Kidney (tissue), 14 donors: ENCODE results near the gene FRAT2. TPM values are rescaled to one million over a fixed set of nuclear protein-coding genes. Genes with fewer than 3 reads are reported as not detected.

Experiments used
- DNase-seq, 5 donors: peaks; one replicate each; pipeline ENCODE4 v3.0.0-alpha.2; 2013 to 2020
- FAIRE-seq: peaks from 2 replicates; lab custom pipeline; 2012; peaks lifted over from hg19 to GRCh38; lab: Jason Lieb, UNC
- H3K27ac ChIP-seq, 2 donors: one replicate each; pipeline ENCODE4 v1.7.0; 2013; ENCODE audit warnings: low read depth in 2 of 2, low read length in 2 of 2, inconsistent platforms in 1 of 2
- H3K27me3 ChIP-seq: one replicate; pipeline ENCODE4 v1.7.1; 2013; ENCODE audit warnings: low read length, inconsistent platforms; ENCODE audit not compliant: control insufficient read depth, insufficient read depth
- H3K36me3 ChIP-seq, 3 donors: one replicate each; pipeline versions ENCODE4 v1.7.0 to v1.7.1; 2013; ENCODE audit warnings: low read length in 3 of 3, control low read depth in 1 of 3, inconsistent platforms in 1 of 3; ENCODE audit not compliant: insufficient read depth in 3 of 3, control insufficient read depth in 2 of 3
- H3K4me1 ChIP-seq, 3 donors: one replicate each; pipeline versions ENCODE4 v1.7.0 to v1.7.1; 2013; ENCODE audit warnings: low read length in 3 of 3, inconsistent platforms in 1 of 3, low read depth in 1 of 3; ENCODE audit not compliant: control insufficient read depth in 2 of 3, insufficient read depth in 2 of 3
- H3K4me3 ChIP-seq, 3 donors: one replicate each; pipeline versions ENCODE4 v1.7.0 to v1.8.1; 2013; ENCODE audit warnings: low read length in 3 of 3, control low read depth in 1 of 3, inconsistent platforms in 1 of 3
- H3K9ac ChIP-seq, 3 donors: one replicate each; pipeline versions ENCODE4 v1.7.0 to v1.7.1; 2013; ENCODE audit warnings: low read length in 3 of 3, control low read depth in 1 of 3, inconsistent platforms in 1 of 3
- H3K9me3 ChIP-seq, 3 donors: one replicate each; pipeline versions ENCODE4 v1.7.0 to v1.7.1; 2013; ENCODE audit warnings: low read length in 3 of 3, control low read depth in 1 of 3, inconsistent platforms in 1 of 3; ENCODE audit not compliant: control insufficient read depth in 2 of 3, insufficient read depth in 1 of 3
- intact Hi-C: fragments of 100-400 bp; cut with DNase I; formaldehyde crosslinking; loops from one replicate; pipeline ENCODE4 v1.11.1; 2022
- polyA plus RNA-seq: library from polyadenylated mRNA; stranded (reverse); fragments of 350-450 nt; fragmentation: Illumina TruSeq; extraction: RNeasy Lipid Tissue Mini Kit (QIAGEN cat#74804); gene quantifications from one replicate; pipeline ENCODE4 v1.2.3, GENCODE V29; 2014; ENCODE audit warnings: low read depth, low replicate concordance; ENCODE audit not compliant: insufficient read depth
- total RNA-seq: library from RNA; stranded (reverse); fragmentation: NEBNext Ultra II Directional; extraction: Animal tissue kit (Norgen Biotek cat#: 25700); gene quantifications from one replicate; pipeline ENCODE4 v1.2.1, GENCODE V29; 2021
- TF ChIP-seq, protein P1 (sequence below): IDR thresholded peaks from 3 replicates; pipeline ENCODE4 v1.5.1; 2012; ENCODE audit warnings: mild to moderate bottlenecking, moderate library complexity, borderline replicate concordance; ENCODE audit not compliant: insufficient read depth; ENCODE audit errors: extremely low read depth
- donor health status: control.
- donor health status: control.
- donor health status: control.
- donor health status: control.
- donor health status: control.
- donor health status: DM: yes; HTN: yes; CAD: no.
- donor health status: Normal renal cell carcinoma (clear cell type).

Gene FRAT2
- total and polyA plus RNA-seq, 2 donors from 2014 or later: 5.4 to 16.8 TPM

DNA sequence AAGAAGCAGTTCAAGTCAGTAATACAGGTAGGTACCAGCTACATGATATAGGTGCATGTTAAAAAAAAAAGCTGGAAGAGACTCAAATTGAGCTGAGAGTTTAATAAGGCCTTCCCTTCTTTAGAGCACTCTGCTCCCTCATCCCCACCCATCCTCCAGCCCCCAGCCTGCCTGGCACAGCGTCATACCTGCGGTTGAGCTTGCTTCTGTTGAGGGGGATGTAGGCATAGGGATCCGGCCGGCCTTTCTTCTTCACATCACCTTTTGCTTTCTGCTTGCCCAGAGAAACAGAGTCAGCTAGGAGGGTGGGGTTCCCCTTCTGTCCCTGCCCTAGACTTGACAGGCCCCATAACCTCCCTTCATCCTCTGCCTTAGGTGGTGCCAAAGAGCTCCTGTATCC is 23.8 kb upstream of the FRAT2 start:
- TF ChIP-seq, protein P1, sequence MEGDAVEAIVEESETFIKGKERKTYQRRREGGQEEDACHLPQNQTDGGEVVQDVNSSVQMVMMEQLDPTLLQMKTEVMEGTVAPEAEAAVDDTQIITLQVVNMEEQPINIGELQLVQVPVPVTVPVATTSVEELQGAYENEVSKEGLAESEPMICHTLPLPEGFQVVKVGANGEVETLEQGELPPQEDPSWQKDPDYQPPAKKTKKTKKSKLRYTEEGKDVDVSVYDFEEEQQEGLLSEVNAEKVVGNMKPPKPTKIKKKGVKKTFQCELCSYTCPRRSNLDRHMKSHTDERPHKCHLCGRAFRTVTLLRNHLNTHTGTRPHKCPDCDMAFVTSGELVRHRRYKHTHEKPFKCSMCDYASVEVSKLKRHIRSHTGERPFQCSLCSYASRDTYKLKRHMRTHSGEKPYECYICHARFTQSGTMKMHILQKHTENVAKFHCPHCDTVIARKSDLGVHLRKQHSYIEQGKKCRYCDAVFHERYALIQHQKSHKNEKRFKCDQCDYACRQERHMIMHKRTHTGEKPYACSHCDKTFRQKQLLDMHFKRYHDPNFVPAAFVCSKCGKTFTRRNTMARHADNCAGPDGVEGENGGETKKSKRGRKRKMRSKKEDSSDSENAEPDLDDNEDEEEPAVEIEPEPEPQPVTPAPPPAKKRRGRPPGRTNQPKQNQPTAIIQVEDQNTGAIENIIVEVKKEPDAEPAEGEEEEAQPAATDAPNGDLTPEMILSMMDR: no peak
- no peak overlapping the region for H3K9ac ChIP-seq
- DNase-seq (no peak), FAIRE-seq (no peak)
- no peaks in the 10 kb centered on the region for H3K9me3 ChIP-seq
- intact Hi-C loops: no loop called here
- H3K27me3 ChIP-seq: no peaks in the 10 kb centered on the region
- peaks cover 0 to 5% (median 0%) of the 10 kb centered on the region in 3 donors for H3K36me3 ChIP-seq
- H3K4me1 ChIP-seq: peaks cover 0 to 3% (median 2%) of the 10 kb centered on the region in 3 donors
- no peak overlapping the region for H3K27ac ChIP-seq
- no peak overlapping the region for H3K4me3 ChIP-seq

DNA sequence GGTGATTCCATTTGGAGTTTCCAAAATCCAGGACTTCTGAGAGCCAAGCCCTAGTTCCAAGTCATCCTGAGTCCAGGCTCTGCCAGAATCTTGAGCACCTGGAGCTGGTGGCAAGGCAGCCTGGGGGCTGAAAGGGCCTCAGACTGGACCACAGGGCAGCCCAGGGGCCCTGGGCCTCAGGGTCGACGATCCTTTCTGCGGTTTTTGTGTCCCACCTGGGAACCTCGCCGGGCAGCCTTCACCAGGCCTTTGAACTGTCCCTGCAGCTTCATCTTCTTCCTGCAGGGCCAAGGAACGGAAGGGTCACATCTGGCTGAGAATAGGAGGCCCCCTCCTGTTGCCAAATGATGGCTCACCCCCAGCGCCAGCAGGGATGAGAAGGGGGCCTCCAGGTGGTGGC is 22.4 kb upstream of the FRAT2 start:
- H3K36me3 ChIP-seq: peaks cover 0 to 5% (median 0%) of the 10 kb centered on the region in 3 donors
- H3K4me3 ChIP-seq: no peak overlapping the region
- no peak for DNase-seq
- TF ChIP-seq, protein P1: no peak
- H3K27ac ChIP-seq: no peak overlapping the region
- no peaks in the 10 kb centered on the region for H3K9me3 ChIP-seq
- no peak for FAIRE-seq
- H3K9ac ChIP-seq: no peak overlapping the region
- H3K27me3 ChIP-seq: no peaks in the 10 kb centered on the region
- peaks cover 0 to 3% (median 2%) of the 10 kb centered on the region in 3 donors for H3K4me1 ChIP-seq
- intact Hi-C loops: no loop called here

DNA sequence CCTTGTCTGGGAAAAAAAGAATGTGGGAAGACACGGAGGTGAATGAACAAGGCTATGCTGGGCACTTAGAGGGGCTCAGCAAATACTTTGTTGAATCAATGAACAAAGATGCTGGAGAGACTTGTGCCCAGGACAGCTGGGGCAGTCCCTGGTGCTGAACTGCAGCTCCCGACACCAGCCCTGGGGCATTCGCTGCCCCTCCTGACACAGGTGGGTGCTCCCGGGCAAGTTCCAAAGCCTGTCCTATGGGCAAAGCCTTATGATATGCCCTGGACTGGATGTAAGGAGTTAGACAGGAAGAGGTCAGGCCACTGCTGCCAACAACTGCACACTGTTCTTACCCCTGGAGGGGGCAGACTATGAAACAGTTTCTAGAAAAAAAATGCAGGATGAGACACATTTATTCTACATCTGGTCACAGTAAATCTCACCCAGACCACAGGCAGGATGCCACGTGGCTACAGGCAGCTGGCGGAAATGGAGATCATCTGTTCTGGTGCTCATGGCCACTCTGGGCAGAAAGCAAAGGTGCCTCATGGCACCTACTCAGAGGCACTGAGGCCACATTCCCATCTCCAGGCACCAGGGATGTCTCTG is 21.9 kb upstream of the FRAT2 start:
- FAIRE-seq: no peak
- intact Hi-C loops: no loop called here
- TF ChIP-seq, protein P1: no peak
- H3K27me3 ChIP-seq: no peaks in the 10 kb centered on the region
- H3K9ac ChIP-seq: no peak overlapping the region
- no peak for DNase-seq
- H3K4me3 ChIP-seq: no peak overlapping the region
- H3K9me3 ChIP-seq: no peaks in the 10 kb centered on the region
- peaks cover 0 to 3% (median 2%) of the 10 kb centered on the region in 3 donors for H3K4me1 ChIP-seq
- no peak overlapping the region for H3K27ac ChIP-seq
- H3K36me3 ChIP-seq: peaks cover 0 to 5% (median 0%) of the 10 kb centered on the region in 3 donors

GRCh38 chr10:97355571-97355975 is 21.0 kb upstream of the FRAT2 start:
- Histone ChIP-seq H3K27me3 (no peaks in the 10 kb centered on the region), H3K4me1 (peaks cover 0 to 3% (median 2%) of the 10 kb centered on the region in 3 donors), H3K9me3 (no peaks in the 10 kb centered on the region), H3K9ac (peak overlapping the region in 1 of 3 donors; percentile 25), H3K4me3 (no peak overlapping the region), H3K36me3 (peaks cover 0 to 5% (median 0%) of the 10 kb centered on the region in 3 donors), H3K27ac (no peak overlapping the region)
- peak in 2 of 5 donors; percentile 26 to 55 for DNase-seq
- no peak for FAIRE-seq
- intact Hi-C loops: no loop called here
- TF ChIP-seq, protein P1: peak; percentile 21
